Measurements from ENCODE around the gene CSF3.

- TF ChIP-seq CTCF (IDR thresholded peaks at IDR 0.05; ENCODE audit: poor library complexity, severe bottlenecking): no peak
- no peak for TF ChIP-seq SMC3 (conservative IDR thresholded peaks at IDR 0.05; ENCODE audit: poor library complexity)
- no peak for TF ChIP-seq EZH2 (IDR thresholded peaks at IDR 0.05; ENCODE audit: borderline replicate concordance, insufficient read depth, low read length, poor library complexity, severe bottlenecking)
- TF ChIP-seq RAD21 (conservative IDR thresholded peaks at IDR 0.05): no peak
- TF ChIP-seq POLR2AphosphoS5 (IDR thresholded peaks at IDR 0.05): no peak
- no peak for TF ChIP-seq TAF1 (IDR thresholded peaks at IDR 0.05; ENCODE audit: low read depth)
- no peak for TF ChIP-seq EP300 (conservative IDR thresholded peaks at IDR 0.05; ENCODE audit: poor library complexity, severe bottlenecking)
Measured at GRCh38 chr17:40025991-40026815, 11.0 kb downstream of the CSF3 start.

All from neural cell (in vitro differentiated cells).